Measurements from ENCODE around the gene RUNX1. TPM values are rescaled to one million over a fixed set of nuclear protein-coding genes. Genes with fewer than 3 reads are reported as not detected.

Gene RUNX1
- total and polyA plus RNA-seq, 2 donors (not counting 1 experiment from before 2014, with no cell fraction given) = 26.3 to 73.0 TPM

- no peak overlapping the region for H2AFZ ChIP-seq (ENCODE audit: insufficient read depth, low read depth, low read length, poor library complexity, severe bottlenecking)
- peaks cover 31% of the 10 kb centered on the region for H3K79me2 ChIP-seq (ENCODE audit: control insufficient read depth, insufficient read depth, low read length)
- CTCF ChIA-PET = no interaction called here
- H3K36me3 ChIP-seq (replicated peaks in 1 of 2; ENCODE audit: control extremely low read depth in 1 of 2, control insufficient read depth in 1 of 2, extremely low read depth in 1 of 2, insufficient read depth in 2 of 2, low read length in 1 of 2) = peaks cover 7 to 35% of the 10 kb centered on the region in 2 experiments
- no peaks in the 10 kb centered on the region for H3K9me3 ChIP-seq (ENCODE audit: control extremely low read depth in 1 of 3, control insufficient read depth in 2 of 3, insufficient read depth in 1 of 3, low read length in 2 of 3)
- H3K27me3 ChIP-seq (replicated peaks in 1 of 4; ENCODE audit: control extremely low read depth in 1 of 4, control insufficient read depth in 3 of 4, insufficient read depth in 4 of 4, low read length in 3 of 4) = peaks cover 0 to 2% (median 0%) of the 10 kb centered on the region in 4 experiments
- peaks cover 56% of the 10 kb centered on the region for H4K20me1 ChIP-seq (ENCODE audit: control insufficient read depth, insufficient read depth, low read length, poor library complexity, severe bottlenecking)
- Mint-ChIP-seq H3K27ac (no peak overlapping the region), H3K4me1 (peaks cover 15% of the 10 kb centered on the region), H3K27me3 (no peaks in the 10 kb centered on the region), H3K9me3 (ENCODE audit: insufficient read depth) (no peaks in the 10 kb centered on the region), H3K4me3 (no peak overlapping the region)
- H3K4me1 ChIP-seq (ENCODE audit: control insufficient read depth in 2 of 2, insufficient read depth in 2 of 2, low read length in 2 of 2) = peaks cover 15 to 16% of the 10 kb centered on the region in 2 donors
- H3K9ac ChIP-seq (ENCODE audit: low read length) = no peak overlapping the region
- TF ChIP-seq EZH2 (IDR thresholded peaks at IDR 0.05; ENCODE audit: borderline replicate concordance, insufficient read depth, low read depth, low read length, poor library complexity, severe bottlenecking) = no peak
- TF ChIP-seq CTCF (IDR thresholded peaks at IDR 0.05) = no peak
- H3K4me2 ChIP-seq (replicated peaks; ENCODE audit: low read depth, low read length, poor library complexity, severe bottlenecking) = no peak overlapping the region
- DNase-seq = no peak
- intact Hi-C loops (cut with micrococcal nuclease) = no loop called here
- POLR2A ChIA-PET = no interaction called here
- no peak for ATAC-seq (ENCODE audit: low read depth)
- H3K27ac ChIP-seq (ENCODE audit: low read length in 2 of 2) = no peak overlapping the region
- no peak overlapping the region for H3K4me3 ChIP-seq (ENCODE audit: control extremely low read depth in 1 of 5, extremely low read depth in 1 of 5, insufficient read depth in 1 of 5, low read depth in 2 of 5, low read length in 4 of 5)
- 96% methylated on average over 11 of the region's 11 CpGs for WGBS (ENCODE audit: insufficient coverage)
Observed at GRCh38 chr21:34850166-34850690, 198.9 kb downstream of the RUNX1 start.

GRCh38 chr21:34846601-34847112 is 202.4 kb downstream of the RUNX1 start:
- H3K27ac ChIP-seq (ENCODE audit: low read length in 2 of 2) = no peak overlapping the region
- no peak for DNase-seq
- intact Hi-C loops (cut with micrococcal nuclease) = loop anchor here (5.0 kb wide), 1 partner anchor 39 kb away; no protein-coding TSS in a partner anchor
- peaks cover 3 to 37% of the 10 kb centered on the region in 2 experiments for H3K36me3 ChIP-seq (replicated peaks in 1 of 2; ENCODE audit: control extremely low read depth in 1 of 2, control insufficient read depth in 1 of 2, extremely low read depth in 1 of 2, insufficient read depth in 2 of 2, low read length in 1 of 2)
- no peak overlapping the region for H2AFZ ChIP-seq (ENCODE audit: insufficient read depth, low read depth, low read length, poor library complexity, severe bottlenecking)
- Mint-ChIP-seq H3K4me1 (peaks cover 28% of the 10 kb centered on the region), H3K27ac (no peak overlapping the region), H3K4me3 (no peak overlapping the region), H3K9me3 (ENCODE audit: insufficient read depth) (no peaks in the 10 kb centered on the region), H3K27me3 (no peaks in the 10 kb centered on the region)
- peaks cover 61% of the 10 kb centered on the region for H4K20me1 ChIP-seq (ENCODE audit: control insufficient read depth, insufficient read depth, low read length, poor library complexity, severe bottlenecking)
- H3K27me3 ChIP-seq (replicated peaks in 1 of 4; ENCODE audit: control extremely low read depth in 1 of 4, control insufficient read depth in 3 of 4, insufficient read depth in 4 of 4, low read length in 3 of 4) = no peaks in the 10 kb centered on the region
- H3K79me2 ChIP-seq (ENCODE audit: control insufficient read depth, insufficient read depth, low read length) = peaks cover 7% of the 10 kb centered on the region
- WGBS (ENCODE audit: insufficient coverage) = 95% methylated on average over 11 of the region's 11 CpGs
- ChIA-PET POLR2A (no interaction called here), CTCF (interaction anchor here (0.7 to 1.0 kb wide), 2 partner anchors 11 to 19 kb away, joined by 3 read pairs; no protein-coding TSS in a partner anchor)
- no peak for ATAC-seq (ENCODE audit: low read depth)
- peaks cover 23 to 26% of the 10 kb centered on the region in 2 donors for H3K4me1 ChIP-seq (ENCODE audit: control insufficient read depth in 2 of 2, insufficient read depth in 2 of 2, low read length in 2 of 2)
- H3K4me2 ChIP-seq (replicated peaks; ENCODE audit: low read depth, low read length, poor library complexity, severe bottlenecking) = peak overlapping the region; percentile 29
- TF ChIP-seq CTCF (IDR thresholded peaks at IDR 0.05) (no peak), EZH2 (IDR thresholded peaks at IDR 0.05; ENCODE audit: borderline replicate concordance, insufficient read depth, low read depth, low read length, poor library complexity, severe bottlenecking) (no peak)
- H3K4me3 ChIP-seq (ENCODE audit: control extremely low read depth in 1 of 5, extremely low read depth in 1 of 5, insufficient read depth in 1 of 5, low read depth in 2 of 5, low read length in 4 of 5) = no peak overlapping the region
- no peak overlapping the region for H3K9ac ChIP-seq (ENCODE audit: low read length)
- no peaks in the 10 kb centered on the region for H3K9me3 ChIP-seq (ENCODE audit: control extremely low read depth in 1 of 3, control insufficient read depth in 2 of 3, insufficient read depth in 1 of 3, low read length in 2 of 3)

Data from B cell (primary cell).